ENCODE measurements around the gene TEAD4.

GRCh38 chr12:3083921-3084347 lies 124.7 kb downstream of the TEAD4 start:
- TF ChIP-seq CTCF (IDR thresholded peaks at IDR 0.05): no peak
- peak in 1 of 2 donors; percentile 46 for TF ChIP-seq POLR2A (IDR thresholded peaks at IDR 0.05)
